NCI-H1105 treated with DMSO at 0.1 percent for 48 hours (cell line): ENCODE measurements around the gene VPS8.
A peak's percentile ranks its signal among the peaks of the same experiment; 100 is the strongest.

ENCODE experiments used
- DNase-seq: peaks from one replicate; lab custom pipeline; 2025; lab: John Stamatoyannopoulos, UW

The VPS8 gene

GRCh38 chr3:184811034-184811433 lies 932 bp upstream of the VPS8 start:
- no peak for DNase-seq

GRCh38 chr3:184811663-184811998 lies 335 bp upstream of the VPS8 start:
- DNase-seq = peak; percentile 40

GRCh38 chr3:184812662-184813042 lies 686 bp downstream of the VPS8 start:
- no peak for DNase-seq

- no peak for DNase-seq
Observed at GRCh38 chr3:184813357-184813756, 1.4 kb downstream of the VPS8 start.

- DNase-seq = no peak
Observed at GRCh38 chr3:184814214-184814613, 2.2 kb downstream of the VPS8 start.

GRCh38 chr3:184815046-184815930 lies 3.3 kb downstream of the VPS8 start:
- DNase-seq = no peak

- no peak for DNase-seq
Observed at GRCh38 chr3:184816614-184817013, 4.6 kb downstream of the VPS8 start.

- DNase-seq = no peak
Observed at GRCh38 chr3:184820525-184820924, 8.6 kb downstream of the VPS8 start.

- DNase-seq = no peak
Observed at GRCh38 chr3:184821034-184821433, 9.1 kb downstream of the VPS8 start.

GRCh38 chr3:184822081-184822480 lies 10.1 kb downstream of the VPS8 start:
- DNase-seq = no peak

GRCh38 chr3:184822654-184823053 lies 10.7 kb downstream of the VPS8 start:
- DNase-seq = no peak

- no peak for DNase-seq
Observed at GRCh38 chr3:184823990-184824389, 12.0 kb downstream of the VPS8 start.

GRCh38 chr3:184825121-184825820 lies 13.3 kb downstream of the VPS8 start:
- DNase-seq = no peak

GRCh38 chr3:184827572-184827971 lies 15.6 kb downstream of the VPS8 start:
- DNase-seq = no peak

GRCh38 chr3:184832044-184832443 lies 20.1 kb downstream of the VPS8 start:
- DNase-seq = no peak

- DNase-seq = no peak
Observed at GRCh38 chr3:184832903-184833302, 20.9 kb downstream of the VPS8 start.

GRCh38 chr3:184836090-184836822 lies 24.3 kb downstream of the VPS8 start:
- DNase-seq = no peak

- no peak for DNase-seq
Observed at GRCh38 chr3:184842433-184842832, 30.5 kb downstream of the VPS8 start.

- DNase-seq = no peak
Observed at GRCh38 chr3:184845819-184846218, 33.9 kb downstream of the VPS8 start.

- DNase-seq = no peak
Observed at GRCh38 chr3:184846496-184846895, 34.5 kb downstream of the VPS8 start.

- no peak for DNase-seq
Observed at GRCh38 chr3:184848934-184849333, 37.0 kb downstream of the VPS8 start.

GRCh38 chr3:184850201-184850600 lies 38.2 kb downstream of the VPS8 start:
- no peak for DNase-seq

- no peak for DNase-seq
Observed at GRCh38 chr3:184857099-184857498, 45.1 kb downstream of the VPS8 start.
